Stimulated activated CD8-positive, alpha-beta memory T cell treated with anti-CD3 and anti-CD28 coated beads, Interleukin-4, amount 100 ng/mL, for 24 hours (primary cell): ENCODE data around the gene C16orf92.
A peak's percentile ranks its signal among the peaks of the same experiment; 100 is the strongest.

Source experiments
- DNase-seq: peaks from one replicate; pipeline ENCODE4 v3.0.0-alpha.2; 2020; ENCODE audit warnings: low read depth

The C16orf92 gene

DNA sequence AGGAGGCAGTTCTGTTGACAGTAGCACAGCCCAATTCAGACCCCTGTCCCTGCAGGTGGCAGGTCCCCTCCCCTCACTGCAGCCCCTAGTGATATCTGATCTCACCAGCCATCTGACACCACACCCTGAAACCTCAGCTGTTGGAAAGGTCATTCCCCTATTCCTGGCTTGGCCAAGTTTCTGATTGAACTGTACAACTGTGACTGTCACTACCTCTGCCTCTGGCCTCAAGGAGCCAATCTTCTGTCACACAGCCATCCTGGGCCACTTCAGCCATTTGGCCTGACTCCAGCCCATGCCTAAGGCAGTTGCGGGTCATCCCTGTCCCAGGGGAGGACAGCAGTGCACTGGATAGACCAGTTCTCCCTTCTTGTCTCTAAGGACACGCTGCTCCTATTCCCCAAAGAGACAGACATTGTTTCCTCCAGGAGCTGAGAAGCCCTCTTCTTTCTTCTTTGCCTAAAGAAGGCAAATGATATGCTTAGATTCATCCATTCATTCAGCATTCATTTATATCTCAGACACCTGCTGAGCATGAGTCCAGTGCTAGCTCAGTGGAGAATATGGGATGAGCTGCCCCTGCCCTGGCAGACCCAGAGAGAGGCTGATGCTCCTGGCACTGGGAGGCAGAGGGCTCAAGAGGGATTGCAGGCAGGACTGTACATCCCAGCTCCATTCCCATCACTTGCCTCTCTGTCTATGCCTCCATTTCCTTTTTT lies 38.0 kb downstream of the C16orf92 start:
- DNase-seq: no peak

DNA sequence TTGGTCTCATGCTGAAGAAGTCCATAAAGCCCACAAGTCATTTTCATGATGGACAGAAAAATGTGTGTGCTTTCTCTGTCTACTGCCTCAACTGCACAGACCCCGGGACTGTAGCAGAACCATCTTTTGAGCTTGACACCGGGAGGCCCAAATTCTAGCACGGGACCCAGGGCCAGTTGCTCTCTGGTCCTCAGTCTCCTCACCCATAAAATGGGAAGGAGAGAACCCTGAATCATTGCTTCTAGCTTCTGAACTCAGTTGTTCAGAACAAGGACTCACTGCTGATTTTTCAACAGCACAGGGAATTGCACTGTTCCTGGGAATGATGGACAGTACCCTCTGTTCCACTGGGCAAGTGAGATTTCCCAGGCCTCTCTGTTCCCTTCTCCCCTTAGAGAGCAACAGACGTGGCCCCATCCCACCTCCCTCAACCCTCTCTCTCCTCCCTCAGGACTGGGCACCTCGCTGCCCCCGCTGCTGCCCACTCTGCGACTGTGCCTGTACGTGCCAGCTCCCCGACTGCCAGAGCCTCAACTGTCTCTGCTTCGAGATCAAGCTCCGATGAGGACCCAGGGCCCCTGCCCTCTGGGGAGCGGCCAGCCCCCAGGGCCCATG lies 40.4 kb downstream of the C16orf92 start:
- no peak for DNase-seq

DNA sequence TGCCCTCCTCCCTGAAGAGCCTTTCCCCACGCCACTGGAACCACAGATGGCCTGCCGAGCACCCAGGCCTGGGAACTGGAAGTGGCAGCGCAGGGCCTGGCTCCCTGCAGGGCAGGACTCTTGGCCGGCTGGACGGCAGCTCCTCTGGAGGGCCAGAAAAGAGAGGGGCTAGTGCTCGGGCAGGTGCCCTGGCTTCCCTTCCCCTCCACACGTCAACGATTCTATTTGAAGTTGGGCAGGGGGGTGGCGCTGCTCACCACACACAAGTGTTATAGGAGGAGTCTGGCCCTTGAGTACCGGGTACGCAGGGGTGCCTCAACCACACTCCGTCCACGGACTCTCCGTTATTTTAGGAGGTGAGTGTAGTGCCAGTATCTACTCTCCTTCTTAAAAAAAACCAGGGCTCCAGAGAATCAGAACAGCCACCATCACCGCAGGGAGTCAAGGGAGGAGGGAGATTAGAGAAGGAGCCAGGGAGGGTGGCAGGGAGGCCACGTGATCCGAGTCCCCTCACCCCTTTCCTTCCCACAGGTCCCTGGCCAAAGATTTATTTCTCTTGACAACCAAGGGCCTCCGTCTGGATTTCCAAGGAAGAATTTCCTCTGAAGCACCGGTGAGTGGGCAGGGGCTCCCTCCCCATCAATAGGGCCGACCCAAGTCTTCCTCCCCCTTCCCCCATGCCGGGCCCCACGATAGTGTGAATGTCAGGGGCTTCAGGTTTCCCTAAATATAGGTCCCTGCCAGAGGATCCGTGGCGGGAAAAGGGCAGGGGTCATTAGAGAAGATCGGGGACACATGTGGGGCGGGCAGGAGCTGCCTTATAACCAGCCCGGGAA lies 41.1 kb downstream of the C16orf92 start:
- peak; percentile 58 for DNase-seq

DNA sequence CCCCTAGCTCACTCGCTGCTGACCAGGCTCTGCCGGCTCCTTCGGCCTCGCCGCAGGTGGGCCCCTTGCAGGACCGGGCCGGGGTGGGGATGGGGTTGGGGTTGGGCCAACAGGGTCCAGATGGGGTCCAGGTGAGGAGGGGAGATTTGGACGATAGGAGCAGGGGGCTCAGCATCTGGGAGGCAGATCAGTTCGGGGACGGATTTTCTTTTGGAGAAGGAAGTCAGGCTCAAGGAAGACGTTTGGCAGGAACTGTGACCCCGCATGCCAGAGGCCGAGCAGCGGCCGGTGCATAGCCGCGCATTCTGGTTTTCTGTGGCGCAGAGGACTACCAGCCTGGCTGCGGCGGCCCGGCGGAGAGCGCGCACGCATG lies 41.7 kb downstream of the C16orf92 start:
- no peak for DNase-seq

DNA sequence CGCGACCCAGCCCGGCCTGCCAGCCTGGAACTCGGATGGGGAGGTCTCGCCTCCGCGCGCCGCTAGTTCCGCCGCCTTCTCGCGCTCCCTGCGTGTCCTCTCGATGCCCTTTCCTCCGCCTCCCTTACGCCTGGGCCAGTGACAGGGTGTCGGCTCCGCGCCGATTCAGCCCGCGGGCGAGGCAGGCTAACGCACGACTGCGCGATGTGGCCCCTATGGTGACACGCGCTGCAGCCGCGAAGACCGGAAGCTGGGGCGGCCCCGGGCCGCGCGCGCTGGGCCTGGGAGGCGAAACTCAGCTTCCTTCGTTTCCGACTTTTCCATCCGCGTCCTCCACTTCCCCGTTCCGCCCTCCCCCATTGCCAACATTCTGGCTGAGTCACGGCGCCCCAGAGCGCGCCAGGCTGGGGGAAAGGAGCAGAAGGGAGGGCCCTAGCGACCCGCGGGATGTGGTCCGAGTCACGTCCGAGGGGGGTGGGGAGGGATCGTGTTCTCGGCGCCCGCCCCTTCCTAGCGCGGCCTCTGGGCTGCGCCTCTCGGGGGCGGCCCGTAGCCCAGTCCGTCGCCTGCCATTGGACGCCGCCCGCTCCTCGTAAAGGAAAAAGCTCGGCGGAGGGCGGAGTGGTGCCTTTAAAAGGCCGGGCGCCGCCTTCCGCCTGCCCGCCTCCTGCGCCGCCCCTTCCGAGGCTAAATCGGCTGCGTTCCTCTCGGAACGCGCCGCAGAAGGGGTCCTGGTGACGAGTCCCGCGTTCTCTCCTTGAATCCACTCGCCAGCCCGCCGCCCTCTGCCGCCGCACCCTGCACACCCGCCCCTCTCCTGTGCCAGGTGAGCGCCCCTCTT lies 42.3 kb downstream of the C16orf92 start, which contains the start of gene ALDOA:
ALDOA (plus strand) TSS at position 659 of the 841 bp plus-strand sequence. CDS start 1,138 bp downstream, outside the sequence.
- DNase-seq: peak; percentile 94

DNA sequence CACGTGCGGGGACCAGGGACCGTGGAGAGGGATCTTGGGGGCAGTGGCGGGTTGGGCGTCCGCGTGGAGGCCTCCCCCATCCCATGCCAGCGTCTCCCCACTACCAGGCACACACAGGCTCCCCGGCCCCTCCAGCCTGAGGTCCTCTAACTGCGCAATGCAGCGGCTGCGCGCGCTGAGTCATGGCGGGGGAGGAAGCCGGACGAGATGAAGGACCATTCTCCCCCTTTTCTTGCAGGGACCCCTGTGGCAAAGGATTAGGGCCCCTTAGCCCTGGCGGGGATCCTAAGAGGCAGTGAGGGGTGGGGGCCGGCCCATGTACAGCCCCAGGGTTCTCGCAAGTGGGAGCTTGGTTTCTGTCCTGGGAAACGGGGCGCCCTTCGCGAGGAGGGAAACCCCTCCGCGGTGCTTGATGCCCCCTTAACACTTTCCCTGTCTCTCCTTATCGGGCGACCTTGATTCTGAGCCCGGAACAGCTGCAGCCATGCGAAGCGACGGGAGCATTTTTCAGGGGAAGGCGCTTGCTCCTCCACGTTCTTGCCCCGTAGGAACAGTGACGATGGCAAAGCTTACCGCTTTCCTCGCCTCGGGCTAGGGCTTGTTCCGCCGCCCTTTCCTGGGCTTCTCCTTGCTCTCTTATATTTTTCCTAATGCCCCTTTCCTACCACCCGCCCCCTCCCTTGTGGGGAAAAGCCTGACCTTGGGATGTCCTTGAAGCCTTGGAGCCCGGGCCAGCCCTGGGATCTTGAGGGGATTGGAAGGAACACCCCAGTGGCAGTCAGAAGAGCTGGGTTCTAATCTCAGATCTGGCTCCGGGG lies 43.2 kb downstream of the C16orf92 start:
- DNase-seq: no peak

DNA sequence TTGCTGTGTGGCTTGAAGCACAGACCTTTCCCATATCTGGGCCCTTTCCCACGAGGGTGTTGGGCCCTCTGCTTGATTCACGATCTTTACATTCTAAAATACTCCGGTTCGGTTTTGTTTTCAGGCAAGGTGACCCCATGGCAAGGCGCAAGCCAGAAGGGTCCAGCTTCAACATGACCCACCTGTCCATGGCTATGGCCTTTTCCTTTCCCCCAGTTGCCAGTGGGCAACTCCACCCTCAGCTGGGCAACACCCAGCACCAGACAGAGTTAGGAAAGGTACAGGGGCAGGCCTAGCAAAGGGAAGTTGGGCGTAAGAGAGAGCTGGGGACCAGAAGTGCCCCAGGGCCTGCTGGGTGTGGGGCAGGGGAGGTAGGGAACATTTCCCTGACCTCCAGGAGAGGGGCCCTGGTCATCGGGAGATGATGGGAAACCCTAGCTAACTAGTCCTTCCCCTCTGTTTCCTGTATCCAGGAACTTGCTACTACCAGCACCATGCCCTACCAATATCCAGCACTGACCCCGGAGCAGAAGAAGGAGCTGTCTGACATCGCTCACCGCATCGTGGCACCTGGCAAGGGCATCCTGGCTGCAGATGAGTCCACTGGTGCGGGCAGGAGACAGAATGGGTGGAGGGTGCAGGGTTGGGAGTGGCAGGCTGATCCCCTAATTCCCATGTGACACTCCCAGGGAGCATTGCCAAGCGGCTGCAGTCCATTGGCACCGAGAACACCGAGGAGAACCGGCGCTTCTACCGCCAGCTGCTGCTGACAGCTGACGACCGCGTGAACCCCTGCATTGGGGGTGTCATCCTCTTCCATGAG lies 44.0 kb downstream of the C16orf92 start:
- DNase-seq: no peak

DNA sequence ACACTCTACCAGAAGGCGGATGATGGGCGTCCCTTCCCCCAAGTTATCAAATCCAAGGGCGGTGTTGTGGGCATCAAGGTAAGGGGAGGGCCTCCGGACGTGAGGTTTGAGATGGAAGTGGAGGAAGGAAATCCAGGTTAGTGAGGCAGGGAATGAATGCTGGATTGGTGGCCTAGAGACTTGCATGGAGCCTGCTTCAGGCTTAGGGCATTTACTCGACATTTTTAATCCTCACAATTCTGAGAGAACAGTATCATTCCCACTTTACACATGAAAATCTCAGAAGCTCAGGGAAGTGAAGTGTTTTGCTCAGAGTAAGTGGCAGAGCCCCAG lies 44.6 kb downstream of the C16orf92 start:
- DNase-seq: no peak

DNA sequence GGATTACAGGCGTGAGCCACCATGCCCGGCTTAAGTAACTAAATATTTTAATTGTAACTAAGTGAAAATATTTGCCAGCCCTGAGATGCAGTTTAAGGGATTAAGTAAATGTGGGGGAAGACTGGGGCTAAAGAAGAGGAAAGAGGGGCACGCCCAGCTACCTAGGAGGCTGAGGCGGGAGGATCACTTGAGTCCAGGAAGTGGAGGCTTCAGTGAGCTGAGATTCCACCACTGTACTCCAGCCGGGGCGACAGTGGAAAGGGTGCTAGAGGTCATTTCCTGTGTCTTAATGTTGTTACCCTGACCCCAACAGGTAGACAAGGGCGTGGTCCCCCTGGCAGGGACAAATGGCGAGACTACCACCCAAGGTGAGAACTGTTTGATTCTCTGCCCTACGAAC lies 45.3 kb downstream of the C16orf92 start:
- DNase-seq: no peak

DNA sequence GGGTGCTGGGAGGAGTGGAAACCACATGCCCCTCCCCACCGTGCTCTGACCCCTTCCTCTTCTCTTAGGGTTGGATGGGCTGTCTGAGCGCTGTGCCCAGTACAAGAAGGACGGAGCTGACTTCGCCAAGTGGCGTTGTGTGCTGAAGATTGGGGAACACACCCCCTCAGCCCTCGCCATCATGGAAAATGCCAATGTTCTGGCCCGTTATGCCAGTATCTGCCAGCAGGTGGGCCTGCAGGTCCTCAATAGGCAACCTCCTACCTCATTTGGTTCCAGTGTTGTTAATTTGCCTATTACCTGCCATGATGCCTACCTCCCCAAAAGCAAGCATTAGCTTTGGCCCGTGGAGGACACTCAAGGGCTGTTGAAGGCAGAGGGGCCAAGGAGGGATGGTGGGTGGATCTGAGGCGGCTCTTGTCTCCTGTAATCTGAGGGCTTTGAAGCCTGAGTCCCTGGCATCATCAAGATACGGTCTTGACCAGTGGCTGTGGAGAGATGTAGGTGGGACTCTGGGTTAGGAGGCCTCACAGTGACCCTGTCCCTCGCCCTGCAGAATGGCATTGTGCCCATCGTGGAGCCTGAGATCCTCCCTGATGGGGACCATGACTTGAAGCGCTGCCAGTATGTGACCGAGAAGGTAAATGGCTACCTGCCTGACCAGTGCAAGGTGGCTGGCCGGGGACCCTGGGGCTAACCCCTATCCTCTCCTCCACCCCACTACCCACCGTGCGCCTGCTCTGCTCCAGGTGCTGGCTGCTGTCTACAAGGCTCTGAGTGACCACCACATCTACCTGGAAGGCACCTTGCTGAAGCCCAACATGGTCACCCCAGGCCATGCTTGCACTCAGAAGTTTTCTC lies 46.0 kb downstream of the C16orf92 start:
- no peak for DNase-seq

DNA sequence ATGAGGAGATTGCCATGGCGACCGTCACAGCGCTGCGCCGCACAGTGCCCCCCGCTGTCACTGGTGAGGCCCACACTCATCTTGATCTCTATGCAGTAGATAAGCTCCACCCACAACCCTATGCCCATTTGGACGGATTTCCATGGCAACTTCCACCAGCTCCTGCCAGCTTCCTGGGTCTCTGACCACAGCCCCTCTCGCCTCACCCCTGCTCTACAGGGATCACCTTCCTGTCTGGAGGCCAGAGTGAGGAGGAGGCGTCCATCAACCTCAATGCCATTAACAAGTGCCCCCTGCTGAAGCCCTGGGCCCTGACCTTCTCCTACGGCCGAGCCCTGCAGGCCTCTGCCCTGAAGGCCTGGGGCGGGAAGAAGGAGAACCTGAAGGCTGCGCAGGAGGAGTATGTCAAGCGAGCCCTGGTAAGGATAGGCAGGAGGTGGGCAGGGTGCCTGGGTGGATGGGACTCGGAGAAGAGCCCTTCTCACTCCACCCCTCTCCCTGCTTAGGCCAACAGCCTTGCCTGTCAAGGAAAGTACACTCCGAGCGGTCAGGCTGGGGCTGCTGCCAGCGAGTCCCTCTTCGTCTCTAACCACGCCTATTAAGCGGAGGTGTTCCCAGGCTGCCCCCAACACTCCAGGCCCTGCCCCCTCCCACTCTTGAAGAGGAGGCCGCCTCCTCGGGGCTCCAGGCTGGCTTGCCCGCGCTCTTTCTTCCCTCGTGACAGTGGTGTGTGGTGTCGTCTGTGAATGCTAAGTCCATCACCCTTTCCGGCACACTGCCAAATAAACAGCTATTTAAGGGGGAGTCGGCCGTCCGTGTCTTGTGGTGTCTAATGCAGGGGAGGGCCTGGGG lies 46.8 kb downstream of the C16orf92 start:
- DNase-seq: no peak

DNA sequence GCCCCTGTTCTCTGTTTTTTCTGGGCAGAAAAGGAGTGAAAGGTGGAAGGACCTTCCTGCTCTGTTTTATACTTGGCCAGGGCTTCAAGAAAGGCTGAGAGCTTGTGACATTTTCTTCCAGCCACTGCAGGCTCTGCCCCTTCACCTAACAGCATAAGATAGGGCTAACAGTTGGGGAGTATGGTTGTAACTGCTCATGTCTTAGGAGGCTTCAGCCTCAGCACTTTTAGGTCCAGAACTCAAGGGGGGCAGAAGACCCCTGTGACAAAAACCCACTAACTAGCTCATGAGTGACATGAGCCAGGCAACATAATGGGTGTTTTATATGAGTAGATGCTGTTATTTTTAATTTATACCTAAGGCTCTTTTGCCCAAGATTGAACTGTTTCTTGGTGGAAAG lies 47.5 kb downstream of the C16orf92 start:
- no peak for DNase-seq
